ENCODE results near the gene FHL1. TPM values are rescaled to one million over a fixed set of nuclear protein-coding genes. Genes with fewer than 3 reads are reported as not detected.

The FHL1 gene
- total RNA-seq, 1 donor from 2014 or later: 37.3 TPM

- H3K27me3 ChIP-seq (ENCODE audit: control insufficient read depth, insufficient read depth, low read length): no peaks in the 10 kb centered on the region
- H3K4me3 ChIP-seq (ENCODE audit: low read depth, low read length): no peak overlapping the region
- no peaks in the 10 kb centered on the region for H3K36me3 ChIP-seq (ENCODE audit: control insufficient read depth, insufficient read depth, low read length)
- TF ChIP-seq CTCF (IDR thresholded peaks at IDR 0.05; ENCODE audit: insufficient read depth, low read length, poor library complexity, severe bottlenecking): no peak
- DNase-seq (ENCODE audit: low read depth): no peak
Observed at GRCh38 chrX:136203438-136203837, 56.1 kb downstream of the FHL1 start.

- Histone ChIP-seq H3K36me3 (ENCODE audit: control insufficient read depth, insufficient read depth, low read length) (no peaks in the 10 kb centered on the region), H3K27me3 (ENCODE audit: control insufficient read depth, insufficient read depth, low read length) (no peaks in the 10 kb centered on the region), H3K4me3 (ENCODE audit: low read depth, low read length) (no peak overlapping the region)
- DNase-seq (ENCODE audit: low read depth): no peak
- no peak for TF ChIP-seq CTCF (IDR thresholded peaks at IDR 0.05; ENCODE audit: insufficient read depth, low read length, poor library complexity, severe bottlenecking)
Observed at GRCh38 chrX:136203951-136204350, 56.6 kb downstream of the FHL1 start.

- no peak overlapping the region for H3K4me3 ChIP-seq (ENCODE audit: low read depth, low read length)
- H3K27me3 ChIP-seq (ENCODE audit: control insufficient read depth, insufficient read depth, low read length): no peaks in the 10 kb centered on the region
- no peak for DNase-seq (ENCODE audit: low read depth)
- TF ChIP-seq CTCF (IDR thresholded peaks at IDR 0.05; ENCODE audit: insufficient read depth, low read length, poor library complexity, severe bottlenecking): no peak
- no peaks in the 10 kb centered on the region for H3K36me3 ChIP-seq (ENCODE audit: control insufficient read depth, insufficient read depth, low read length)
Observed at GRCh38 chrX:136204571-136204970, 57.2 kb downstream of the FHL1 start.

- no peak for TF ChIP-seq CTCF (IDR thresholded peaks at IDR 0.05; ENCODE audit: insufficient read depth, low read length, poor library complexity, severe bottlenecking)
- no peaks in the 10 kb centered on the region for H3K36me3 ChIP-seq (ENCODE audit: control insufficient read depth, insufficient read depth, low read length)
- DNase-seq (ENCODE audit: low read depth): no peak
- no peaks in the 10 kb centered on the region for H3K27me3 ChIP-seq (ENCODE audit: control insufficient read depth, insufficient read depth, low read length)
- H3K4me3 ChIP-seq (ENCODE audit: low read depth, low read length): no peak overlapping the region
Observed at GRCh38 chrX:136205882-136206380, 58.6 kb downstream of the FHL1 start.

GRCh38 chrX:136206916-136207315 is 59.6 kb downstream of the FHL1 start:
- no peak for DNase-seq (ENCODE audit: low read depth)
- no peak for TF ChIP-seq CTCF (IDR thresholded peaks at IDR 0.05; ENCODE audit: insufficient read depth, low read length, poor library complexity, severe bottlenecking)
- Histone ChIP-seq H3K27me3 (ENCODE audit: control insufficient read depth, insufficient read depth, low read length) (no peaks in the 10 kb centered on the region), H3K4me3 (ENCODE audit: low read depth, low read length) (no peak overlapping the region), H3K36me3 (ENCODE audit: control insufficient read depth, insufficient read depth, low read length) (no peaks in the 10 kb centered on the region)

- DNase-seq (ENCODE audit: low read depth): no peak
- Histone ChIP-seq H3K4me3 (ENCODE audit: low read depth, low read length) (no peak overlapping the region), H3K36me3 (ENCODE audit: control insufficient read depth, insufficient read depth, low read length) (no peaks in the 10 kb centered on the region), H3K27me3 (ENCODE audit: control insufficient read depth, insufficient read depth, low read length) (no peaks in the 10 kb centered on the region)
- TF ChIP-seq CTCF (IDR thresholded peaks at IDR 0.05; ENCODE audit: insufficient read depth, low read length, poor library complexity, severe bottlenecking): no peak
Observed at GRCh38 chrX:136207546-136207945, 60.2 kb downstream of the FHL1 start.

All from kidney epithelial cell (primary cell).